SK-N-SH treated with all-trans-retinoic acid at 6 μM for 48 hours (cell line): ENCODE results near the gene DNAL4.

Source experiments
- ATAC-seq: fragments of 200-7000 bp; cut with Tn5 transposase; 3 replicates; pipeline ENCODE4 v1.9.1; 2020; ENCODE audit warnings: mild to moderate bottlenecking, moderate library complexity
- ARNTL ChIP-seq: fragments of 450-650 bp; formaldehyde crosslinking; IDR thresholded peaks from 2 replicates; pipeline ENCODE4 v1.5.0; 2020; ENCODE audit warnings: low read depth, mild to moderate bottlenecking, moderate library complexity, borderline replicate concordance
- BACH2 ChIP-seq: fragments of 250-450 bp; sonication (Bioruptor Pico); IDR thresholded peaks from 2 replicates; pipeline ENCODE4 v1.9.0; 2021; ENCODE audit warnings: mild to moderate bottlenecking, borderline replicate concordance
- CREB5 ChIP-seq: fragments of 250-450 bp; sonication (Bioruptor Pico); IDR thresholded peaks from 2 replicates; pipeline ENCODE4 v1.5.1; 2020; ENCODE audit warnings: low read depth, mild to moderate bottlenecking, moderate library complexity
- CSDC2 ChIP-seq: fragments of 250-450 bp; sonication (Bioruptor Pico); IDR thresholded peaks from 2 replicates; pipeline ENCODE4 v1.5.0; 2020; ENCODE audit warnings: mild to moderate bottlenecking, moderate library complexity
- ESRRG ChIP-seq: fragments of 250-450 bp; sonication (Bioruptor Pico); IDR thresholded peaks from 2 replicates; pipeline ENCODE4 v1.6.1; 2021; ENCODE audit warnings: mild to moderate bottlenecking
- GLIS3 ChIP-seq: fragments of 250-450 bp; sonication (Bioruptor Pico); IDR thresholded peaks from 2 replicates; pipeline ENCODE4 v1.5.0; 2020; ENCODE audit warnings: mild to moderate bottlenecking, moderate library complexity
- ISL1 ChIP-seq: fragments of 250-450 bp; sonication (Bioruptor Pico); IDR thresholded peaks from 2 replicates; pipeline ENCODE4 v2.1.2; 2022; ENCODE audit warnings: mild to moderate bottlenecking, moderate library complexity
- POU6F1 ChIP-seq: fragments of 250-450 bp; sonication (Bioruptor Pico); IDR thresholded peaks from 2 replicates; pipeline ENCODE4 v1.8.0; 2021; ENCODE audit warnings: low read depth, mild to moderate bottlenecking, moderate library complexity, borderline replicate concordance
- PPARA ChIP-seq: fragments of 250-450 bp; sonication (Bioruptor Pico); IDR thresholded peaks from 2 replicates; pipeline ENCODE4 v1.5.0; 2020; ENCODE audit warnings: mild to moderate bottlenecking, borderline replicate concordance
- RARB ChIP-seq: fragments of 250-450 bp; sonication (Bioruptor Pico); IDR thresholded peaks from 2 replicates; pipeline ENCODE4 v1.8.0; 2021; ENCODE audit warnings: mild to moderate bottlenecking, moderate library complexity
- SNAI2 ChIP-seq: fragments of 250-450 bp; sonication (Bioruptor Pico); IDR thresholded peaks from 2 replicates; pipeline ENCODE4 v1.5.0; 2020; ENCODE audit warnings: mild to moderate bottlenecking, moderate library complexity
- TCF4 ChIP-seq: fragments of 250-450 bp; sonication (Bioruptor Pico); IDR thresholded peaks from 2 replicates; pipeline ENCODE4 v1.8.0; 2021; ENCODE audit warnings: mild to moderate bottlenecking, moderate library complexity, borderline replicate concordance
- TOX ChIP-seq: fragments of 250-450 bp; sonication (Bioruptor Pico); IDR thresholded peaks from 2 replicates; pipeline ENCODE4 v1.8.0; 2021; ENCODE audit warnings: mild to moderate bottlenecking, moderate library complexity, borderline replicate concordance
- TSHZ2 ChIP-seq: fragments of 250-450 bp; sonication (Bioruptor Pico); IDR thresholded peaks from 2 replicates; pipeline ENCODE4 v1.5.0; 2020; ENCODE audit warnings: mild to moderate bottlenecking, moderate library complexity
- ZC3H10 ChIP-seq: fragments of 250-450 bp; sonication (Bioruptor Pico); IDR thresholded peaks from 2 replicates; pipeline ENCODE4 v1.5.1; 2021; ENCODE audit warnings: mild to moderate bottlenecking, moderate library complexity
- ZFP3 ChIP-seq: fragments of 250-450 bp; sonication (Bioruptor Pico); IDR thresholded peaks from 2 replicates; pipeline ENCODE4 v1.5.0; 2020; ENCODE audit warnings: mild to moderate bottlenecking, moderate library complexity
- ZFP30 ChIP-seq: fragments of 450-650 bp; formaldehyde crosslinking; IDR thresholded peaks from 2 replicates; pipeline ENCODE4 v1.5.0; 2022; ENCODE audit warnings: mild to moderate bottlenecking, moderate library complexity
- ZNF565 ChIP-seq: fragments of 450-650 bp; formaldehyde crosslinking; conservative IDR thresholded peaks from 2 replicates; pipeline ENCODE4 v1.5.0; 2020; ENCODE audit warnings: low read depth, mild to moderate bottlenecking, moderate library complexity
- ZNF70 ChIP-seq: fragments of 450-650 bp; formaldehyde crosslinking; IDR thresholded peaks from 2 replicates; pipeline ENCODE4 v1.5.0; 2020; ENCODE audit warnings: mild to moderate bottlenecking, moderate library complexity
- ZNF8 ChIP-seq: fragments of 450-650 bp; formaldehyde crosslinking; IDR thresholded peaks from 2 replicates; pipeline ENCODE4 v1.5.0; 2020; ENCODE audit warnings: mild to moderate bottlenecking, moderate library complexity
- TF ChIP-seq, protein P1 (sequence below): fragments of 250-450 bp; sonication (Bioruptor Pico); IDR thresholded peaks from 2 replicates; pipeline ENCODE4 v1.5.1; 2021; ENCODE audit warnings: mild to moderate bottlenecking, moderate library complexity
- TF ChIP-seq, protein P2 (sequence below): fragments of 250-450 bp; sonication (Bioruptor Pico); IDR thresholded peaks from 2 replicates; pipeline ENCODE4 v1.8.0; 2020; ENCODE audit warnings: mild to moderate bottlenecking, moderate library complexity, borderline replicate concordance

DNAL4 gene

GRCh38 chr22:38773363-38773946, 20.5 kb downstream of the DNAL4 start:
- TF ChIP-seq ZNF565 (CRISPR knock-in tag), result no peak
- TF ChIP-seq TCF4 (CRISPR knock-in tag), result no peak
- TF ChIP-seq, protein P1, sequence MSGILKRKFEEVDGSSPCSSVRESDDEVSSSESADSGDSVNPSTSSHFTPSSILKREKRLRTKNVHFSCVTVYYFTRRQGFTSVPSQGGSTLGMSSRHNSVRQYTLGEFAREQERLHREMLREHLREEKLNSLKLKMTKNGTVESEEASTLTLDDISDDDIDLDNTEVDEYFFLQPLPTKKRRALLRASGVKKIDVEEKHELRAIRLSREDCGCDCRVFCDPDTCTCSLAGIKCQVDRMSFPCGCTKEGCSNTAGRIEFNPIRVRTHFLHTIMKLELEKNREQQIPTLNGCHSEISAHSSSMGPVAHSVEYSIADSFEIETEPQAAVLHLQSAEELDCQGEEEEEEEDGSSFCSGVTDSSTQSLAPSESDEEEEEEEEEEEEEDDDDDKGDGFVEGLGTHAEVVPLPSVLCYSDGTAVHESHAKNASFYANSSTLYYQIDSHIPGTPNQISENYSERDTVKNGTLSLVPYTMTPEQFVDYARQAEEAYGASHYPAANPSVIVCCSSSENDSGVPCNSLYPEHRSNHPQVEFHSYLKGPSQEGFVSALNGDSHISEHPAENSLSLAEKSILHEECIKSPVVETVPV (CRISPR knock-in tag), result no peak
- TF ChIP-seq GLIS3 (CRISPR knock-in tag), result no peak
- no peak for TF ChIP-seq ESRRG (CRISPR knock-in tag)
- TF ChIP-seq TSHZ2 (CRISPR knock-in tag), result no peak
- TF ChIP-seq ZFP3 (CRISPR knock-in tag), result no peak
- no peak for TF ChIP-seq ZFP30 (CRISPR knock-in tag)
- TF ChIP-seq SNAI2, result no peak
- no peak for TF ChIP-seq ZNF8
- no peak for TF ChIP-seq RARB
- TF ChIP-seq TOX (CRISPR knock-in tag), result no peak
- no peak for TF ChIP-seq PPARA (CRISPR knock-in tag)
- TF ChIP-seq, protein P2, sequence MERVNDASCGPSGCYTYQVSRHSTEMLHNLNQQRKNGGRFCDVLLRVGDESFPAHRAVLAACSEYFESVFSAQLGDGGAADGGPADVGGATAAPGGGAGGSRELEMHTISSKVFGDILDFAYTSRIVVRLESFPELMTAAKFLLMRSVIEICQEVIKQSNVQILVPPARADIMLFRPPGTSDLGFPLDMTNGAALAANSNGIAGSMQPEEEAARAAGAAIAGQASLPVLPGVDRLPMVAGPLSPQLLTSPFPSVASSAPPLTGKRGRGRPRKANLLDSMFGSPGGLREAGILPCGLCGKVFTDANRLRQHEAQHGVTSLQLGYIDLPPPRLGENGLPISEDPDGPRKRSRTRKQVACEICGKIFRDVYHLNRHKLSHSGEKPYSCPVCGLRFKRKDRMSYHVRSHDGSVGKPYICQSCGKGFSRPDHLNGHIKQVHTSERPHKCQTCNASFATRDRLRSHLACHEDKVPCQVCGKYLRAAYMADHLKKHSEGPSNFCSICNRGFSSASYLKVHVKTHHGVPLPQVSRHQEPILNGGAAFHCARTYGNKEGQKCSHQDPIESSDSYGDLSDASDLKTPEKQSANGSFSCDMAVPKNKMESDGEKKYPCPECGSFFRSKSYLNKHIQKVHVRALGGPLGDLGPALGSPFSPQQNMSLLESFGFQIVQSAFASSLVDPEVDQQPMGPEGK (CRISPR knock-in tag), result no peak
- no peak for TF ChIP-seq ZC3H10
- TF ChIP-seq CSDC2 (CRISPR knock-in tag), result no peak
- TF ChIP-seq ISL1, result no peak
- no peak for TF ChIP-seq ARNTL (CRISPR knock-in tag)
- TF ChIP-seq POU6F1 (CRISPR knock-in tag), result no peak
- ATAC-seq, result no peak

DNA sequence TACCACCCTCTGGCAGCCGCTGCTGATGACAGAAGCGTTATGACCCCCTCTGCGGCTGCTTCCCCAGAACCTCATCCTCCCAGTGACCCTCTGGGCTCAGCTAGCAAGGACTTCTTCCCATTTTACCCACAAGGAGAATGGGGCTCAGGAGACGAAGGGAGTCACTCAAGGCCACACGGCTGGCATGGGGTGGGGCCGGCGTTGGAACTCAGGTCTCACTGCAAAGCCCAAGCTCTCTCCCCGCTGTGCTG, 21.4 kb downstream of the DNAL4 start:
- TF ChIP-seq CSDC2 (CRISPR knock-in tag), result no peak
- TF ChIP-seq CREB5 (CRISPR knock-in tag), result no peak
- TF ChIP-seq ZNF70 (CRISPR knock-in tag), result no peak
- TF ChIP-seq RARB, result no peak
- no peak for TF ChIP-seq ESRRG (CRISPR knock-in tag)
- TF ChIP-seq, protein P1 (CRISPR knock-in tag), result no peak
- no peak for TF ChIP-seq ZNF565 (CRISPR knock-in tag)
- no peak for TF ChIP-seq BACH2
- no peak for TF ChIP-seq PPARA (CRISPR knock-in tag)
- no peak for TF ChIP-seq POU6F1 (CRISPR knock-in tag)
- TF ChIP-seq, protein P2 (CRISPR knock-in tag), result no peak
- TF ChIP-seq ISL1, result no peak
- no peak for ATAC-seq
